ENCODE measurements around the gene ADAM12.

Gene ADAM12

GRCh38 chr10:126104767-126105166, 283.5 kb downstream of the ADAM12 start:
- DNase-seq: no peak

GRCh38 chr10:126102636-126103035, 285.6 kb downstream of the ADAM12 start:
- DNase-seq: no peak

- DNase-seq: no peak
Observed at GRCh38 chr10:126101736-126102135, 286.5 kb downstream of the ADAM12 start.

GRCh38 chr10:126101325-126101724, 287.0 kb downstream of the ADAM12 start:
- DNase-seq: no peak

- no peak for DNase-seq
Observed at GRCh38 chr10:126099366-126099765, 288.9 kb downstream of the ADAM12 start.

GRCh38 chr10:126098226-126098581, 290.1 kb downstream of the ADAM12 start:
- no peak for DNase-seq

GRCh38 chr10:126097558-126098225, 290.6 kb downstream of the ADAM12 start:
- peak in 1 of 5 experiments; percentile 3 for DNase-seq

GRCh38 chr10:126094537-126094936, 293.7 kb downstream of the ADAM12 start:
- DNase-seq: no peak

GRCh38 chr10:126092366-126093215, 295.7 kb downstream of the ADAM12 start:
- DNase-seq: no peak

- DNase-seq: no peak
Observed at GRCh38 chr10:126090911-126091728, 297.2 kb downstream of the ADAM12 start.

- no peak for DNase-seq
Observed at GRCh38 chr10:126090443-126090842, 297.8 kb downstream of the ADAM12 start.

GRCh38 chr10:126087796-126088505, 300.3 kb downstream of the ADAM12 start:
- DNase-seq: no peak

GRCh38 chr10:126087153-126087680, 301.1 kb downstream of the ADAM12 start:
- no peak for DNase-seq

- no peak for DNase-seq
Observed at GRCh38 chr10:126085806-126086205, 302.5 kb downstream of the ADAM12 start.

- no peak for DNase-seq
Observed at GRCh38 chr10:126084369-126084768, 303.9 kb downstream of the ADAM12 start.

- no peak for DNase-seq
Observed at GRCh38 chr10:126083009-126083408, 305.3 kb downstream of the ADAM12 start.

- no peak for DNase-seq
Observed at GRCh38 chr10:126081841-126082466, 306.3 kb downstream of the ADAM12 start.

GRCh38 chr10:126080879-126081411, 307.3 kb downstream of the ADAM12 start:
- DNase-seq: no peak

- no peak for DNase-seq
Observed at GRCh38 chr10:126080291-126080825, 307.9 kb downstream of the ADAM12 start.

- no peak for DNase-seq
Observed at GRCh38 chr10:126075009-126075408, 313.3 kb downstream of the ADAM12 start.

GRCh38 chr10:126074291-126074690, 314.0 kb downstream of the ADAM12 start:
- no peak for DNase-seq
